OCI-LY1 (cell line): ENCODE measurements around the gene PCDH10.
A peak's percentile ranks its signal among the peaks of the same experiment; 100 is the strongest.

Experiments
- H2AFZ ChIP-seq: fragments of 200-600 bp; sonication (generic), shearing (Covaris generic); 2 replicates; pipeline ENCODE4 v1.6.0; 2014; ENCODE audit warnings: antibody characterized with exemption, mild to moderate bottlenecking, low read length
- H3F3A ChIP-seq: fragments of 200-600 bp; sonication (generic), shearing (Covaris generic); 2 replicates; pipeline ENCODE4 v1.6.0; 2014; ENCODE audit warnings: mild to moderate bottlenecking, antibody characterized with exemption, low read length, moderate library complexity; ENCODE audit not compliant: insufficient read depth
- H3K27ac ChIP-seq: fragments of 200-600 bp; sonication (generic); 2 replicates; pipeline ENCODE4 v1.5.1; 2014; ENCODE audit warnings: low read length, mixed run types, mild to moderate bottlenecking, low read depth; ENCODE audit not compliant: poor library complexity, severe bottlenecking
- H3K27me3 ChIP-seq: fragments of 200-600 bp; sonication (generic); 2 replicates; pipeline ENCODE4 v1.6.0; 2014; ENCODE audit warnings: antibody characterized with exemption, mild to moderate bottlenecking, low read length, moderate library complexity; ENCODE audit not compliant: insufficient read depth
- H3K36me3 ChIP-seq: fragments of 200-600 bp; sonication (generic); 2 replicates; pipeline ENCODE4 v1.6.1; 2014; ENCODE audit warnings: mild to moderate bottlenecking, antibody characterized with exemption, low read length, moderate library complexity, mixed read lengths; ENCODE audit not compliant: insufficient read depth
- H3K4me1 ChIP-seq: fragments of 200-600 bp; sonication (generic); 2 replicates; pipeline ENCODE4 v1.5.1; 2014; ENCODE audit warnings: mild to moderate bottlenecking, low read length, moderate library complexity; ENCODE audit not compliant: insufficient read depth, severe bottlenecking
- H3K4me2 ChIP-seq: fragments of 200-600 bp; sonication (generic), shearing (Covaris generic); 2 replicates; pipeline ENCODE4 v1.6.1; 2014; ENCODE audit warnings: low read length
- H3K4me3 ChIP-seq: fragments of 200-600 bp; sonication (generic); 2 replicates; pipeline ENCODE4 v1.5.1; 2014; ENCODE audit warnings: low read length, low read depth, mild to moderate bottlenecking, mixed read lengths; ENCODE audit not compliant: poor library complexity, severe bottlenecking
- H3K79me2 ChIP-seq: fragments of 200-600 bp; shearing (Covaris generic); 2 replicates; pipeline ENCODE4 v1.6.1; 2016; ENCODE audit warnings: mixed run types, low read length, mixed read lengths; ENCODE audit not compliant: insufficient read depth
- H3K9ac ChIP-seq: fragments of 200-600 bp; sonication (generic), shearing (Covaris generic); 2 replicates; pipeline ENCODE4 v1.6.1; 2014; ENCODE audit warnings: mild to moderate bottlenecking, low read length, mixed read lengths
- H3K9me2 ChIP-seq: fragments of 200-600 bp; sonication (generic), shearing (Covaris generic); 2 replicates; pipeline ENCODE4 v1.6.1; 2014; ENCODE audit warnings: low read depth, mild to moderate bottlenecking, low read length, mixed read lengths
- H3K9me3 ChIP-seq: fragments of 200-600 bp; shearing (Covaris generic); 2 replicates; pipeline ENCODE4 v1.6.1; 2014; ENCODE audit warnings: low read length, mixed read lengths
- H4K20me1 ChIP-seq: fragments of 200-600 bp; sonication (generic), shearing (Covaris generic); 2 replicates; pipeline ENCODE4 v1.6.0; 2016; ENCODE audit warnings: mild to moderate bottlenecking, low read length; ENCODE audit not compliant: insufficient read depth
- EZH2 ChIP-seq: fragments of 200-600 bp; sonication (generic), shearing (Covaris generic); IDR thresholded peaks from 2 replicates; pipeline ENCODE4 v1.8.0; 2017; ENCODE audit warnings: borderline replicate concordance, mixed run types, mild to moderate bottlenecking, antibody characterized with exemption, low read length, moderate library complexity, mixed read lengths
- TF ChIP-seq, protein P1 (sequence below): fragments of 200-600 bp; sonication (generic), shearing (Covaris generic); IDR thresholded peaks from 2 replicates; pipeline ENCODE4 v1.5.1; 2017; ENCODE audit warnings: mild to moderate bottlenecking, antibody characterized with exemption, low read length, moderate library complexity, mixed read lengths

Gene PCDH10

DNA sequence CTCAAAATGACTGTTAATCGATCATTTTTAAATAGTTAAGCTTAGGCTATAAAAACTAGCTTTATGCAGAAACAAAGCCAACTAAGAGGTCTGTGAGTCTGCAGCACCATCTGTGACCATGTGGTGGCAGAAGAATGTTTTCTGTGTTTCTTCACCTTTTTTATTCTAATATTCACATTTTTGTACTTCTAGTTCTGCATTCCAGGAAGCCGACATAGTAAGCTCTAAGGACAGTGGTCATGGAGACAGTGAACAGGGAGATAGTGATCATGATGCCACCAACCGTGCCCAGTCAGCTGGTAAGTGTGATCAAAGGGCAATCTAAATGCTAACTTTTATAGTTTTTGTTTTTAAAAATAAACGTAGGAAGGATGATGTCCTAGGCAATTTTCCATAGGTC is 5.6 kb downstream of the PCDH10 start:
- Histone ChIP-seq H3K9me2 (no peaks in the 10 kb centered on the region), H3K36me3 (no peaks in the 10 kb centered on the region), H3K79me2 (no peaks in the 10 kb centered on the region), H3K4me3 (no peak overlapping the region), H3K9me3 (peaks cover 27% of the 10 kb centered on the region), H3K27me3 (no peaks in the 10 kb centered on the region), H4K20me1 (no peaks in the 10 kb centered on the region), H3K4me2 (no peak overlapping the region), H2AFZ (no peak overlapping the region), H3K27ac (no peak overlapping the region), H3K9ac (no peak overlapping the region), H3K4me1 (peaks cover 29% of the 10 kb centered on the region), H3F3A (no peaks in the 10 kb centered on the region)
- TF ChIP-seq EZH2, result no peak
- TF ChIP-seq, protein P1, sequence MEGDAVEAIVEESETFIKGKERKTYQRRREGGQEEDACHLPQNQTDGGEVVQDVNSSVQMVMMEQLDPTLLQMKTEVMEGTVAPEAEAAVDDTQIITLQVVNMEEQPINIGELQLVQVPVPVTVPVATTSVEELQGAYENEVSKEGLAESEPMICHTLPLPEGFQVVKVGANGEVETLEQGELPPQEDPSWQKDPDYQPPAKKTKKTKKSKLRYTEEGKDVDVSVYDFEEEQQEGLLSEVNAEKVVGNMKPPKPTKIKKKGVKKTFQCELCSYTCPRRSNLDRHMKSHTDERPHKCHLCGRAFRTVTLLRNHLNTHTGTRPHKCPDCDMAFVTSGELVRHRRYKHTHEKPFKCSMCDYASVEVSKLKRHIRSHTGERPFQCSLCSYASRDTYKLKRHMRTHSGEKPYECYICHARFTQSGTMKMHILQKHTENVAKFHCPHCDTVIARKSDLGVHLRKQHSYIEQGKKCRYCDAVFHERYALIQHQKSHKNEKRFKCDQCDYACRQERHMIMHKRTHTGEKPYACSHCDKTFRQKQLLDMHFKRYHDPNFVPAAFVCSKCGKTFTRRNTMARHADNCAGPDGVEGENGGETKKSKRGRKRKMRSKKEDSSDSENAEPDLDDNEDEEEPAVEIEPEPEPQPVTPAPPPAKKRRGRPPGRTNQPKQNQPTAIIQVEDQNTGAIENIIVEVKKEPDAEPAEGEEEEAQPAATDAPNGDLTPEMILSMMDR, result peak; percentile 88

GRCh38 chr4:133156096-133156495 is 7.0 kb downstream of the PCDH10 start:
- Histone ChIP-seq H3K79me2 (no peaks in the 10 kb centered on the region), H3K4me2 (peak overlapping the region; percentile 42), H3K27ac (peak overlapping the region; percentile 21), H2AFZ (no peak overlapping the region; the same call in 1 of the 2 replicates), H3K4me3 (no peak overlapping the region), H3K9me2 (no peaks in the 10 kb centered on the region), H3K9me3 (peaks cover 20% of the 10 kb centered on the region), H3K36me3 (no peaks in the 10 kb centered on the region), H4K20me1 (no peaks in the 10 kb centered on the region), H3K27me3 (no peaks in the 10 kb centered on the region), H3F3A (no peaks in the 10 kb centered on the region), H3K9ac (no peak overlapping the region), H3K4me1 (peaks cover 29% of the 10 kb centered on the region)
- TF ChIP-seq, protein P1, result no peak
- TF ChIP-seq EZH2, result no peak

DNA sequence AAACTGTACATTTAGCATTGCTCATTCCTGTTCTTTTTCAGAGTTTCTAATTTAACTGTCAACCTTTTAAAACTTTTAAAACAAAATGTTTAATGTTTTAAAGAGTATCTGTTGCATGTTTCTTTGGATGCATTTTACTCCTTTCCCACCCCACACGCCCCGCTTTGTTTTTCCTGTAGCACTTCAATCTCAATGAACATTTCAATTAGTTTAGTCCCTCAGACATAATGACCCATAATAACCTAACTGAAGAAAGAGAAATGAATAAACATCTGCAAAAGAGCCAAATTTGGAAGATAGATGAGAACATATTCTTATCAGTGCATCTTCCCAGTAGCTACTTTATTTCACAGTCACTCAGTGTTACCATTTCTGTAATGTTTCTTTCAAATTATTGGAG is 7.5 kb downstream of the PCDH10 start:
- no peak for TF ChIP-seq EZH2
- TF ChIP-seq, protein P1, result no peak
- Histone ChIP-seq H3K36me3 (no peaks in the 10 kb centered on the region), H3K9ac (no peak overlapping the region), H3K4me3 (no peak overlapping the region), H2AFZ (0 out of 2 replicates have a peak overlapping the region, but pooled peaks have one; percentile 1), H3K9me2 (no peaks in the 10 kb centered on the region), H3K79me2 (no peaks in the 10 kb centered on the region), H4K20me1 (no peaks in the 10 kb centered on the region), H3K9me3 (peaks cover 15% of the 10 kb centered on the region), H3K4me2 (peak overlapping the region; percentile 42), H3K4me1 (peaks cover 29% of the 10 kb centered on the region), H3K27me3 (no peaks in the 10 kb centered on the region), H3K27ac (no peak overlapping the region), H3F3A (no peaks in the 10 kb centered on the region)
